Naive thymus-derived CD4-positive, alpha-beta T cell (primary cell): Measurements from ENCODE around the gene DNAJC28. TPM values are rescaled to one million over a fixed set of nuclear protein-coding genes. Genes with fewer than 3 reads are reported as not detected.

Experiments
- ATAC-seq: fragments of 150-1000 bp; cut with Tn5 transposase; 2 replicates; pipeline ENCODE4 v1.10.0; 2021; ENCODE audit warnings: mild to moderate bottlenecking, moderate library complexity
- CTCF ChIA-PET: fragments of 350-600 bp; sonication (Branson Sonifier 250); formaldehyde crosslinking; loops from one replicate; lab custom pipeline; 2021; ENCODE audit warnings: antibody characterized with exemption; lab: Charles Lee
- POLR2A ChIA-PET: fragments of 350-600 bp; sonication (Branson Sonifier 250); formaldehyde crosslinking; loops from one replicate; lab custom pipeline; 2021; ENCODE audit warnings: antibody characterized with exemption, inconsistent platforms; lab: Charles Lee
- DNase-seq, 9 donors: peaks; one replicate each; pipeline versions ENCODE4 v3.0.0 to v3.0.0-alpha.2; 2020 to 2022; ENCODE audit warnings: mixed read lengths in 1 of 9
- H3K27ac ChIP-seq: one replicate; pipeline ENCODE4 v1.7.0; 2013; ENCODE audit warnings: mild to moderate bottlenecking, low read depth, low read length, moderate library complexity
- H3K27me3 ChIP-seq, 2 donors: one replicate each; pipeline ENCODE4 v1.7.0; 2013; ENCODE audit warnings: low read length in 2 of 2, mild to moderate bottlenecking in 2 of 2, moderate library complexity in 2 of 2; ENCODE audit not compliant: control insufficient read depth in 2 of 2, insufficient read depth in 2 of 2
- H3K36me3 ChIP-seq, 3 experiments: 1 replicate in 2 of 3; 2 replicates in 1 of 3; pipeline ENCODE4 v1.7.0; 2013; ENCODE audit warnings: low read length in 3 of 3, mild to moderate bottlenecking in 3 of 3, moderate library complexity in 1 of 3; ENCODE audit not compliant: insufficient read depth in 3 of 3, control insufficient read depth in 2 of 3
- H3K4me1 ChIP-seq, 2 donors: one replicate each; pipeline ENCODE4 v1.7.0; 2013; ENCODE audit warnings: low read length in 2 of 2, mild to moderate bottlenecking in 2 of 2, moderate library complexity in 1 of 2; ENCODE audit not compliant: control insufficient read depth in 2 of 2, insufficient read depth in 2 of 2
- H3K4me3 ChIP-seq: 2 replicates; pipeline ENCODE4 v1.7.0; 2013; ENCODE audit warnings: mild to moderate bottlenecking, low read length
- H3K9me3 ChIP-seq, 3 experiments: 1 replicate in 2 of 3; 2 replicates in 1 of 3; pipeline ENCODE4 v1.7.0; 2013; ENCODE audit warnings: low read length in 3 of 3; ENCODE audit not compliant: control insufficient read depth in 2 of 3
- H3K27ac Mint-ChIP-seq, 9 donors: one replicate each; pipeline ENCODE4 v1.8.0; 2020 to 2022; ENCODE audit warnings: mixed read lengths in 9 of 9, mild to moderate bottlenecking in 8 of 9, moderate library complexity in 5 of 9, inconsistent platforms in 2 of 9
- H3K27me3 Mint-ChIP-seq, 5 donors: one replicate each; pipeline ENCODE4 v1.8.0; 2021 to 2022; ENCODE audit warnings: mixed read lengths in 5 of 5, mild to moderate bottlenecking in 1 of 5
- H3K36me3 Mint-ChIP-seq, 5 donors: one replicate each; pipeline ENCODE4 v1.8.0; 2020 to 2022; ENCODE audit warnings: mixed read lengths in 5 of 5, mild to moderate bottlenecking in 3 of 5, inconsistent platforms in 1 of 5
- H3K4me1 Mint-ChIP-seq, 7 donors: one replicate each; pipeline ENCODE4 v1.8.0; 2020 to 2022; ENCODE audit warnings: mixed read lengths in 7 of 7, mild to moderate bottlenecking in 3 of 7, inconsistent platforms in 1 of 7
- H3K4me3 Mint-ChIP-seq, 10 donors: one replicate each; pipeline ENCODE4 v1.8.0; 2020 to 2022; ENCODE audit warnings: mild to moderate bottlenecking in 10 of 10, mixed read lengths in 10 of 10, moderate library complexity in 6 of 10, inconsistent platforms in 2 of 10
- H3K9me3 Mint-ChIP-seq, 11 donors: one replicate each; pipeline ENCODE4 v1.8.0; 2020 to 2022; ENCODE audit warnings: mixed read lengths in 11 of 11, mild to moderate bottlenecking in 4 of 11, inconsistent platforms in 1 of 11, moderate library complexity in 1 of 11
- intact Hi-C, 2 donors: fragments of 100-400 bp; cut with micrococcal nuclease; formaldehyde crosslinking; loops; one replicate each; pipeline ENCODE4 v1.15.1; 2023
- polyA plus RNA-seq, 2 donors: library from polyadenylated mRNA; unstranded; fragments of 300-500 nt; fragmentation: Illumina TruSeq; gene quantifications; one replicate each; pipeline ENCODE4 v1.2.3, GENCODE V29; 2021
- total RNA-seq, 6 experiments: library from RNA in 5 of 6; stranded (reverse) in 5 of 6; gene quantifications; 1 replicate in 5 of 6; 2 replicates in 1 of 6; pipeline ENCODE4 v1.2.3 and lab custom pipeline; 2021 to 2026

DNAJC28 gene
- total and polyA plus RNA-seq, 7 experiments from 2014 or later = 0.27 to 1.5 (median 0.72) TPM; not detected in 1

DNA sequence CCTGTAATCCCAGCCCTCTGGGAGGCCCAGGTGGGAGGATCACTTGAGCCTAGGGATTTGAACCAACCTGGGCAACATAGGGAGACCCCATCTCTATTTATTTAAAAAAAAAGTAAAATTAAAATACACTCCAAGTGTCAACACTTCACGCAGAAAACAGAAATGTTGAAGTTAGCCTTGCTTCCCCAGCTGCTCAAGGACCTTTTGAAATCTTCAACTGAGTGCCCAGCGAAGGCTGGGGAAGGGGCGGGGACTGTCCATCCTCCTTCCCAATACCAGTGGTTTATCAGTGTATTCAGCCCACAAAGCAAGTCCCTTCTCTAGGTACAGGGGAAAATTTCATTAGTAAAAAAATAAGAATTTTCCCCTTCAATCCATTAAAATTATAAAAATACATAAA lies 2.2 kb upstream of the DNAJC28 start:
- peaks cover 0 to 4% (median 0%) of the 10 kb centered on the region in 11 donors for H3K9me3 Mint-ChIP-seq
- Histone ChIP-seq H3K36me3 (peaks cover 0 to 3% (median 0%) of the 10 kb centered on the region in 3 experiments), H3K9me3 (no peaks in the 10 kb centered on the region), H3K4me3 (no peak overlapping the region), H3K27me3 (no peaks in the 10 kb centered on the region), H3K4me1 (peaks cover 0 to 5% of the 10 kb centered on the region in 2 donors), H3K27ac (no peak overlapping the region)
- peak overlapping the region in 5 of 10 donors; percentile 23 to 76 (median 49) for H3K4me3 Mint-ChIP-seq
- H3K36me3 Mint-ChIP-seq = no peaks in the 10 kb centered on the region
- CTCF ChIA-PET = no interaction called here
- peak overlapping the region in 2 of 9 donors; percentile 51 to 55 for H3K27ac Mint-ChIP-seq
- DNase-seq (no peak), ATAC-seq (no peak)
- intact Hi-C loops = loop anchor here in 1 of 2 donors (5.0 kb wide), 1 partner anchor 721 kb away; the partner anchor contains the start of gene PAXBP1
- POLR2A ChIA-PET = interaction anchor here (4.3 kb wide), 1 partner anchor 13 kb away, joined by 98 read pairs; the partner anchor contains the start of gene TMEM50B
- H3K27me3 Mint-ChIP-seq = peaks cover 0 to 8% (median 0%) of the 10 kb centered on the region in 5 donors
- peaks cover 5 to 14% (median 12%) of the 10 kb centered on the region in 7 donors for H3K4me1 Mint-ChIP-seq

- H3K4me3 Mint-ChIP-seq = peak overlapping the region in 5 of 10 donors; percentile 19 to 97 (median 87)
- H3K27ac Mint-ChIP-seq = peak overlapping the region in 1 of 9 donors; percentile 93
- peaks cover 0 to 15% (median 0%) of the 10 kb centered on the region in 5 donors for H3K27me3 Mint-ChIP-seq
- peaks cover 0 to 5% (median 0%) of the 10 kb centered on the region in 11 donors for H3K9me3 Mint-ChIP-seq
- intact Hi-C loops = loop anchor here in 1 of 2 donors (5.0 kb wide), 1 partner anchor 720 kb away; the partner anchor contains the start of gene PAXBP1
- peaks cover 0 to 5% of the 10 kb centered on the region in 2 donors for H3K4me1 ChIP-seq
- no peak overlapping the region for H3K4me3 ChIP-seq
- ChIA-PET CTCF (interaction anchor here (2.1 kb wide), 1 partner anchor 12 kb away, joined by 17 read pairs; the partner anchor contains the start of gene TMEM50B), POLR2A (interaction anchor here (1.4 to 4.3 kb wide), 2 partner anchors 12 to 51 kb away, joined by 3 to 98 read pairs; partner anchors contain the start of genes SON and TMEM50B)
- no peaks in the 10 kb centered on the region for H3K9me3 ChIP-seq
- H3K27me3 ChIP-seq = no peaks in the 10 kb centered on the region
- H3K4me1 Mint-ChIP-seq = peaks cover 5 to 14% (median 12%) of the 10 kb centered on the region in 7 donors
- peaks cover 0 to 3% (median 0%) of the 10 kb centered on the region in 3 experiments for H3K36me3 ChIP-seq
- ATAC-seq (no peak), DNase-seq (no peak)
- peaks cover 0 to 5% (median 0%) of the 10 kb centered on the region in 5 donors for H3K36me3 Mint-ChIP-seq
- no peak overlapping the region for H3K27ac ChIP-seq
Observed at GRCh38 chr21:33492571-33492970, 1.1 kb upstream of the DNAJC28 start.

GRCh38 chr21:33490991-33491372 lies 534 bp downstream of the DNAJC28 start:
- DNase-seq (no peak), ATAC-seq (no peak)
- Mint-ChIP-seq H3K4me3 (peak overlapping the region; percentile 86 to 97 (median 92)), H3K4me1 (peaks cover 5 to 14% (median 12%) of the 10 kb centered on the region in 7 donors), H3K27ac (peak overlapping the region; percentile 73 to 93 (median 90)), H3K9me3 (peaks cover 0 to 5% (median 0%) of the 10 kb centered on the region in 11 donors), H3K36me3 (peaks cover 0 to 5% (median 0%) of the 10 kb centered on the region in 5 donors), H3K27me3 (peaks cover 0 to 12% (median 0%) of the 10 kb centered on the region in 5 donors)
- Histone ChIP-seq H3K27me3 (no peaks in the 10 kb centered on the region), H3K27ac (peak overlapping the region; percentile 74), H3K4me1 (peaks cover 0 to 5% of the 10 kb centered on the region in 2 donors), H3K4me3 (peak overlapping the region; percentile 93), H3K36me3 (peaks cover 0 to 3% (median 0%) of the 10 kb centered on the region in 3 experiments), H3K9me3 (no peaks in the 10 kb centered on the region)
- ChIA-PET CTCF (interaction anchor here (0.6 to 2.1 kb wide), 3 partner anchors 11 to 54 kb away, joined by 3 to 17 read pairs (median 3); partner anchors contain the start of gene TMEM50B), POLR2A (interaction anchor here (0.8 to 4.3 kb wide), 10 partner anchors 10 to 763 kb away, joined by 3 to 98 read pairs (median 4); partner anchors contain the start of genes DONSON, GART, PAXBP1 and SON)
- intact Hi-C loops = loop anchor here (1.0 to 5.0 kb wide), 8 partner anchors 11 to 879 kb away; partner anchors contain the start of genes CRYZL1 (in 2 of the 2), GART (in 2 of the 2), CFAP298 (in 1 of the 2) and DONSON (in 1 of the 2)

- ATAC-seq = no peak
- intact Hi-C loops = no loop called here
- POLR2A ChIA-PET = interaction anchor here (0.7 to 2.2 kb wide), 2 partner anchors 9 to 54 kb away, joined by 4 to 16 read pairs; partner anchors contain the start of genes SON and TMEM50B
Observed at GRCh38 chr21:33488936-33489335, 2.6 kb downstream of the DNAJC28 start.

GRCh38 chr21:33487996-33488395 lies 3.5 kb downstream of the DNAJC28 start:
- Mint-ChIP-seq H3K4me1 (peaks cover 5 to 14% (median 12%) of the 10 kb centered on the region in 7 donors), H3K9me3 (peaks cover 0 to 5% (median 0%) of the 10 kb centered on the region in 11 donors), H3K27me3 (peaks cover 0 to 13% (median 0%) of the 10 kb centered on the region in 5 donors), H3K27ac (no peak overlapping the region), H3K4me3 (no peak overlapping the region), H3K36me3 (peaks cover 0 to 5% (median 0%) of the 10 kb centered on the region in 5 donors)
- Histone ChIP-seq H3K4me3 (no peak overlapping the region), H3K4me1 (peaks cover 0 to 5% of the 10 kb centered on the region in 2 donors), H3K27me3 (no peaks in the 10 kb centered on the region), H3K9me3 (no peaks in the 10 kb centered on the region), H3K27ac (no peak overlapping the region), H3K36me3 (peaks cover 0 to 3% (median 0%) of the 10 kb centered on the region in 3 experiments)
- ATAC-seq (no peak), DNase-seq (no peak)
- POLR2A ChIA-PET = interaction anchor here (2.2 kb wide), 1 partner anchor 8 kb away, joined by 16 read pairs; the partner anchor contains the start of gene TMEM50B
- intact Hi-C loops = no loop called here
- CTCF ChIA-PET = interaction anchor here (0.8 kb wide), 1 partner anchor 21 kb away, joined by 3 read pairs; no protein-coding TSS in a partner anchor

More at GRCh38 chr21:33488936-33489335, 2.6 kb downstream of the DNAJC28 start:
- Histone ChIP-seq H3K36me3 (peaks cover 0 to 3% (median 0%) of the 10 kb centered on the region in 3 experiments), H3K27ac (no peak overlapping the region), H3K27me3 (no peaks in the 10 kb centered on the region), H3K9me3 (no peaks in the 10 kb centered on the region), H3K4me1 (peaks cover 0 to 5% of the 10 kb centered on the region in 2 donors), H3K4me3 (no peak overlapping the region)
- CTCF ChIA-PET = no interaction called here
- peaks cover 0 to 5% (median 0%) of the 10 kb centered on the region in 11 donors for H3K9me3 Mint-ChIP-seq
- H3K4me3 Mint-ChIP-seq = peak overlapping the region in 1 of 10 donors; percentile 29
- H3K27ac Mint-ChIP-seq = no peak overlapping the region
- no peak for DNase-seq
- peaks cover 5 to 14% (median 12%) of the 10 kb centered on the region in 7 donors for H3K4me1 Mint-ChIP-seq
- peaks cover 0 to 5% (median 0%) of the 10 kb centered on the region in 5 donors for H3K36me3 Mint-ChIP-seq
- H3K27me3 Mint-ChIP-seq = peaks cover 0 to 13% (median 0%) of the 10 kb centered on the region in 5 donors

GRCh38 chr21:33481314-33481943 lies 10.1 kb downstream of the DNAJC28 start:
- no peak for DNase-seq
- Mint-ChIP-seq H3K4me3 (peak overlapping the region in 9 of 10 donors; percentile 7 to 96 (median 95)), H3K4me1 (peaks cover 7 to 33% (median 21%) of the 10 kb centered on the region in 7 donors), H3K27me3 (peaks cover 0 to 15% (median 0%) of the 10 kb centered on the region in 5 donors), H3K27ac (peak overlapping the region in 1 of 9 donors; percentile 45), H3K9me3 (no peaks in the 10 kb centered on the region), H3K36me3 (no peaks in the 10 kb centered on the region)
- intact Hi-C loops = loop anchor here in 1 of 2 donors (5.0 kb wide), 2 partner anchors 709 to 1069 kb away; partner anchors contain the start of genes EVA1C and PAXBP1
- CTCF ChIA-PET = interaction anchor here (0.6 kb wide), 1 partner anchor 378 kb away, joined by 3 read pairs; no protein-coding TSS in a partner anchor
- no peak overlapping the region for H3K27ac ChIP-seq
- ATAC-seq = no peak
- H3K4me3 ChIP-seq = no peak overlapping the region
- peaks cover 0 to 5% of the 10 kb centered on the region in 2 donors for H3K4me1 ChIP-seq
- H3K9me3 ChIP-seq = no peaks in the 10 kb centered on the region
- H3K27me3 ChIP-seq = no peaks in the 10 kb centered on the region
- POLR2A ChIA-PET = interaction anchor here (0.6 to 4.2 kb wide), 5 partner anchors 11 to 107 kb away, joined by 3 to 108 read pairs (median 4); partner anchors contain the start of genes DNAJC28, DONSON, GART and SON
- H3K36me3 ChIP-seq = no peaks in the 10 kb centered on the region
